Retinal pigment epithelial cell (primary cell): Measurements from ENCODE around the gene REV1.
A peak's percentile ranks its signal among the peaks of the same experiment; 100 is the strongest.

Experiments used
- DNase-seq: peaks from one replicate; pipeline ENCODE4 v3.0.0-alpha.2; 2010; ENCODE audit warnings: low read depth
- H3K4me3 ChIP-seq: 2 replicates; pipeline ENCODE4 v1.5.1; 2011; ENCODE audit warnings: mild to moderate bottlenecking, low read length, control low read depth, moderate library complexity
- CTCF ChIP-seq: conservative IDR thresholded peaks from 2 replicates; pipeline ENCODE4 v1.5.1; 2011; ENCODE audit warnings: low read depth, low read length, control low read depth, inconsistent platforms

Gene REV1

GRCh38 chr2:99433340-99433739 lies 56.5 kb downstream of the REV1 start:
- H3K4me3 ChIP-seq: no peak overlapping the region
- DNase-seq: no peak
- TF ChIP-seq CTCF: no peak

- no peak for TF ChIP-seq CTCF
Measured at GRCh38 chr2:99431587-99432275, 58.1 kb downstream of the REV1 start.

GRCh38 chr2:99430614-99431291 lies 59.1 kb downstream of the REV1 start:
- H3K4me3 ChIP-seq: no peak overlapping the region
- no peak for DNase-seq
- TF ChIP-seq CTCF: no peak

More at GRCh38 chr2:99431587-99432275, 58.1 kb downstream of the REV1 start:
- no peak for DNase-seq
- no peak overlapping the region for H3K4me3 ChIP-seq

- DNase-seq: peak; percentile 62
- TF ChIP-seq CTCF: no peak
- no peak overlapping the region for H3K4me3 ChIP-seq
Measured at GRCh38 chr2:99425022-99425421, 64.8 kb downstream of the REV1 start.

GRCh38 chr2:99424371-99424770 lies 65.4 kb downstream of the REV1 start:
- no peak for TF ChIP-seq CTCF
- H3K4me3 ChIP-seq: no peak overlapping the region
- DNase-seq: no peak

- no peak overlapping the region for H3K4me3 ChIP-seq
- no peak for TF ChIP-seq CTCF
- DNase-seq: no peak
Measured at GRCh38 chr2:99422599-99422998, 67.2 kb downstream of the REV1 start.

GRCh38 chr2:99421469-99421868 lies 68.3 kb downstream of the REV1 start:
- TF ChIP-seq CTCF: no peak
- no peak for DNase-seq
- H3K4me3 ChIP-seq: no peak overlapping the region
